Neural crest cell (in vitro differentiated cells): Measurements from ENCODE around the gene JMJD7. TPM values are rescaled to one million over a fixed set of nuclear protein-coding genes. Genes with fewer than 3 reads are reported as not detected.

Experiments used
- DNase-seq: peaks from one replicate; pipeline ENCODE4 v3.0.0; 2021; ENCODE audit warnings: low read depth, mixed read lengths, low spot score
- H3K27ac Mint-ChIP-seq: one replicate; pipeline ENCODE4 v1.8.0; 2021; ENCODE audit warnings: mild to moderate bottlenecking, mixed read lengths; ENCODE audit not compliant: unreplicated experiment
- H3K27me3 Mint-ChIP-seq: 2 replicates; pipeline ENCODE4 v1.8.0; 2021; ENCODE audit warnings: low read depth, mild to moderate bottlenecking, mixed read lengths
- H3K36me3 Mint-ChIP-seq: 2 replicates; pipeline ENCODE4 v1.8.0; 2021; ENCODE audit warnings: low read depth, mild to moderate bottlenecking, mixed read lengths
- H3K4me1 Mint-ChIP-seq: 2 replicates; pipeline ENCODE4 v1.8.0; 2021; ENCODE audit warnings: mixed read lengths
- H3K4me3 Mint-ChIP-seq: one replicate; pipeline ENCODE4 v1.8.0; 2021; ENCODE audit warnings: mild to moderate bottlenecking, mixed read lengths
- H3K9me3 Mint-ChIP-seq: 2 replicates; pipeline ENCODE4 v1.8.0; 2021; ENCODE audit warnings: mixed read lengths
- total RNA-seq: library from RNA; stranded (reverse); gene quantifications from 2 replicates; pipeline ENCODE4 v1.2.1, GENCODE V29; 2021
- TF ChIP-seq, protein P1 (sequence below): fragments of 200-600 bp; sonication (generic); conservative IDR thresholded peaks from 2 replicates; pipeline ENCODE4 v1.5.0; 2021; ENCODE audit warnings: antibody characterized with exemption, mild to moderate bottlenecking

Gene JMJD7
- total RNA-seq, 1 donor from 2014 or later, result 16.6 TPM

DNA sequence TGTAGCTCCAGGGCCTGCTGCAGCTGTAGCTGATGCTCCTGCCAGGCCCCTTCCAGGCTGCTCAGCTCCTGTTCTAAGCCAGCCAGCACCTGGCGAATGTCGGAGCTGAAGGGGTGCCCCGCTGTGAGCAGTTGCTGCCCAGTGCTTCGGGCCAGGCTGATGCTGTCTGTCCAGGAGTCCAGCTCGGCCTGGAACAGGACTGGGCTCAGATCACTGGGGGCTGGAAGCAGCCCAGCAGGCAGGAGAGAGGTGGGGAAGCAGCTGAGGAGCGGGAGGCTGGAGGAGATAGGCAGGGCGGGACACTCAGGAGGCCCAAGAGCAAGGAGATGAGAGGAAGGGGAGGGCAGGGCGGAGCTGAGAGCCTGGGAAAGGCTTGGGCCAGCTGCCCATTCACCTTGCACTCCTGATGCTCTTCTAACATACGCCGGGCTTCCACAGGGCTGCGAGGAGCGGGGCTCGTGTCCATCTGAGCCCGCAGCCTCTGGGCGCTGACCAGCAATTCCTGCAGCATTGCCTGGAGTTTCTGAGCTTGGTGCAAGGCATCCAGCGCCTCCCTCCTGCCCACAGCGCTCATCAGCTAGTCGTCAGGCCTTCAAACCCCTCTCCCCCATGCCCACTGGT, 34.0 kb downstream of the JMJD7 start:
- DNase-seq, result no peak
- Mint-ChIP-seq H3K36me3 (no peaks in the 10 kb centered on the region), H3K4me1 (peaks cover 25% of the 10 kb centered on the region), H3K27ac (peak overlapping the region; percentile 57), H3K27me3 (no peaks in the 10 kb centered on the region), H3K4me3 (no peak overlapping the region), H3K9me3 (no peaks in the 10 kb centered on the region)
- TF ChIP-seq, protein P1, sequence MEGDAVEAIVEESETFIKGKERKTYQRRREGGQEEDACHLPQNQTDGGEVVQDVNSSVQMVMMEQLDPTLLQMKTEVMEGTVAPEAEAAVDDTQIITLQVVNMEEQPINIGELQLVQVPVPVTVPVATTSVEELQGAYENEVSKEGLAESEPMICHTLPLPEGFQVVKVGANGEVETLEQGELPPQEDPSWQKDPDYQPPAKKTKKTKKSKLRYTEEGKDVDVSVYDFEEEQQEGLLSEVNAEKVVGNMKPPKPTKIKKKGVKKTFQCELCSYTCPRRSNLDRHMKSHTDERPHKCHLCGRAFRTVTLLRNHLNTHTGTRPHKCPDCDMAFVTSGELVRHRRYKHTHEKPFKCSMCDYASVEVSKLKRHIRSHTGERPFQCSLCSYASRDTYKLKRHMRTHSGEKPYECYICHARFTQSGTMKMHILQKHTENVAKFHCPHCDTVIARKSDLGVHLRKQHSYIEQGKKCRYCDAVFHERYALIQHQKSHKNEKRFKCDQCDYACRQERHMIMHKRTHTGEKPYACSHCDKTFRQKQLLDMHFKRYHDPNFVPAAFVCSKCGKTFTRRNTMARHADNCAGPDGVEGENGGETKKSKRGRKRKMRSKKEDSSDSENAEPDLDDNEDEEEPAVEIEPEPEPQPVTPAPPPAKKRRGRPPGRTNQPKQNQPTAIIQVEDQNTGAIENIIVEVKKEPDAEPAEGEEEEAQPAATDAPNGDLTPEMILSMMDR, result no peak

DNA sequence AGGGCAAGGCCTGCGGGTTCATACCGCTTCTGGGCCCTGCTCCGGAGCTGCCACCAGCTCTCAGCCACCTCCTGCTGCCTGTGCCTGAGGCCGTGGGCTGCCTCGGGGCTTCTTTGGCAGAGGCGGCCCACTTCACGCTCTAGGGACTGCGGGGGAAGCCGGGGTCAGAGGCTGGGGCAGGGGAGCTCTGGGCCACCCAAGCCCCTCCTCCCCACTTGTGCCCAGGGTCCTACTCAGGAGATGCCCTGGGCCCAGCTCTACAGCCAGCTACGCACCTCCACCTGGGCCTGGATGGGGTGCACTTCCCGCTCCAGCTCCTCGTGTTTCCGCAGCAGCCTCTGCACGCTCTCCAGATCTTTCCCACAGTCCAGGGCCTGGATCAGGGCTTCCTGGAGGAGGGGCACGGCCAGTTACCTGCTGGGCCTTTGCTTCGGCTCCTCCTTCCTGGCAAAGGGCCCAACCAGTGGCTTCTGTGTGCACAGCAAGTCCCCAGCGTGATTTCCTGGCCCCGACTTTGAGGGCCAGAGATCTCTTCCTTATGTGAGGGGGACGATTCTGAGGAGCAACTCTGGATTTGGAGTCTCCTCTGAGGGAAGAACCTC, 34.7 kb downstream of the JMJD7 start:
- TF ChIP-seq, protein P1, result no peak
- Mint-ChIP-seq H3K4me3 (no peak overlapping the region), H3K27me3 (no peaks in the 10 kb centered on the region), H3K4me1 (peaks cover 30% of the 10 kb centered on the region), H3K27ac (peak overlapping the region; percentile 75), H3K9me3 (no peaks in the 10 kb centered on the region), H3K36me3 (no peaks in the 10 kb centered on the region)
- no peak for DNase-seq

DNA sequence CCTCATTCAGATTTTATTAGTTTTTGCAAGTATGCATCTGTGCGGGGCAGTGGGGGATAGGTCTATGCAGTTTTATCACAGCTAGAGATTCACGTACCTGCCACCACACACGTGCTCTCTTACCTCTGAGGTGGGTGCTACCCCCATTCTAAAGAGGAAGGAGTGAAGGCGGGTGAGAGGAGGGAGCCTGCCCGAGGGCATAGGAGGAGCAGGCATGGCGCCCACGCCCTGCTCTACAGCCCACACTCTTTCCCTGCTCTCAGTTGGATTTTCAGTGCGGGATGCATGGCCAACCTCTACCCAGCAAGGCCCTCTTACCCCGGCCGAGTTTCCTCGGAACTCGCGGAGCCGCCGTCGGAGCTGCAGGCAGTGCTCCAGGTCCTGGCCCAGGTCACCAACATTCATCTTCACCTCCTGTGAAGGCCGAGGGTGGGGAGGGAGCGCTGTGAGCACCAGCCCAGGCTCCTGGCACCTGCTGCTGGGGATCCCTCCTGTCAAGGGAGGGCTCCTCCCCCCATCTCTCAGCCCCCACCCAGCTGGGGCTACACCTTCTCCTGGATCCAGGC, 37.7 kb downstream of the JMJD7 start:
- peaks cover 24% of the 10 kb centered on the region for H3K4me1 Mint-ChIP-seq

DNA sequence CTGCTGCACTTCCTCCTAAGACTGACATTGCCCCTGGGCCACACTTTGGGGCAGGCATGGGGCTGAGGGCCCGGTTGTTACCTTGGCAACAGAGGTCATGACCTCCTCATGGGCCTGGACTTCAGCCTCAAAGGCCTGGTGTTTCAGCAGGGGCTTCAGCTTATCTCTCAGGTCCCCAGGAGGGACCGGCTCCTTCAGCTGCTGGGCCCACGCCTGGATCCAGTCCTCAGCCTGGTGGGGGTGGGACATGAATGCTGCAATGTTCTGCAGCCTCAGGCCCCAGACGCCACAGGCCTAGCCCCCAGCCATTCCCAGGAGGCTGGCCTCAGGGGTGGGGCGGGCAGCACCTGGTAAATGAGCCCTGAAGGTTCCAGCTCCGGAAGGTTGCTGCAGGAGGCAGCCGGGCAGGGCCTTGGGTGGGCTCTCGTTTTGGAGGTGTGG, 38.4 kb downstream of the JMJD7 start:
- Mint-ChIP-seq H3K36me3 (no peaks in the 10 kb centered on the region), H3K4me3 (no peak overlapping the region), H3K27me3 (no peaks in the 10 kb centered on the region), H3K4me1 (peaks cover 20% of the 10 kb centered on the region), H3K27ac (no peak overlapping the region), H3K9me3 (no peaks in the 10 kb centered on the region)
- TF ChIP-seq, protein P1, result no peak
- DNase-seq, result peak; percentile 54

More for the DNA sequence above, 37.7 kb downstream of the JMJD7 start:
- TF ChIP-seq, protein P1, result no peak
- DNase-seq, result no peak
- Mint-ChIP-seq H3K4me3 (no peak overlapping the region), H3K27ac (no peak overlapping the region), H3K9me3 (no peaks in the 10 kb centered on the region), H3K27me3 (no peaks in the 10 kb centered on the region), H3K36me3 (no peaks in the 10 kb centered on the region)

DNA sequence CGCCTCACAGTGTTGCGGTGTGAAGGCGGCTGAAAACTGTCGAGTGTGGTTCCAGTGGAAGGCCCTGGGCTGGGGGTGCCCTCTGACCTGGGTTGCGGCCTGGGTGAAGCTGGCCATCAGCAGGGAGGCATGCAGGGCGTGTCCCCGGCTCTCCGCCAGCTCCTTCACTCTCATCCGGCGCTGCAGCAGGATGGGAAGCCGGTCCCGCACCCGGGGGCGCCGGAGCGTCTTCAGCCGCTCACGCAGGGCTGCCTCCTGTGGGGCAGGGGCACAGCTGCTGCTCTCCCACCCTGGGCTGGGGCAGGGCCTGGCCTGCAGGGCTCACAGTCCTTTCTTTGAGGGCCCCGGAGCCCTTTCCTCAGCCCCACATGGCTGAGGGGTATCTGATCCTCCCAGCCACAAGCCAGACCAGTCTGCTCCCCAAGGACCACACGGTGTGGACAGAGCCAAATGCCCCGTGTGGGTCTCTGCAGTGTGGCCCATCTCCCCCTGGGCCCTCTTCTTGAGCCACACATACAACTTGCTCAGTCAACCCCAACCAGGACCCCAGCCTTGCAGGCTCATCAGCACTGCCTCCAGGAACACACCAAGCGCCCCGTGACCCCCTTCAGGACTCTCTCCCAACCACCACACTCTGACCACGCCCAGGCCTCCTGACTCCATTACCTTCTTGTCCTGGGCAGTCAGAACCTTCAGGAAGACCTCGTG, 39.1 kb downstream of the JMJD7 start:
- Mint-ChIP-seq H3K4me1 (peaks cover 20% of the 10 kb centered on the region), H3K9me3 (no peaks in the 10 kb centered on the region), H3K36me3 (no peaks in the 10 kb centered on the region), H3K27me3 (no peaks in the 10 kb centered on the region), H3K27ac (peak overlapping the region; percentile 67), H3K4me3 (no peak overlapping the region)
- TF ChIP-seq, protein P1, result no peak
- DNase-seq, result no peak
